ENCODE measurements around the gene DCD.

- TF ChIP-seq POLR2A (IDR thresholded peaks at IDR 0.05; ENCODE audit: low read depth, low read length) = no peak
- no peak for TF ChIP-seq POLR2AphosphoS5 (IDR thresholded peaks at IDR 0.05; ENCODE audit: low read depth, low read length)
Observed at GRCh38 chr12:54625598-54625997, 22.6 kb downstream of the DCD start.

Measured in GM12892 (cell line).